Measurements from ENCODE around the gene VASN. TPM values are rescaled to one million over a fixed set of nuclear protein-coding genes. Genes with fewer than 3 reads are reported as not detected.
"Not testable (repeated sequence)": the region's sequence is repeated elsewhere in the genome, so short reads cannot be mapped to it uniquely, and the experiment has no call there.

Gene VASN
- total RNA-seq, 1 experiment from 2014 or later, result 4.6 TPM

- DNase-seq, result no peak
- Histone ChIP-seq H3K4me3 (ENCODE audit: insufficient read depth, low read depth, low read length) (no peak overlapping the region), H3K27me3 (ENCODE audit: control insufficient read depth, insufficient read depth, low read length) (no peaks in the 10 kb centered on the region), H3K36me3 (replicated peaks; ENCODE audit: control insufficient read depth, insufficient read depth, low read length) (no peaks in the 10 kb centered on the region; the same call in none of the 2 replicates)
Measured at GRCh38 chr16:4387781-4388180, 16.1 kb downstream of the VASN start.

GRCh38 chr16:4388271-4389021 lies 16.8 kb downstream of the VASN start:
- Histone ChIP-seq H3K36me3 (replicated peaks; ENCODE audit: control insufficient read depth, insufficient read depth, low read length) (no peaks in the 10 kb centered on the region; the same call in none of the 2 replicates), H3K4me3 (ENCODE audit: insufficient read depth, low read depth, low read length) (no peak overlapping the region), H3K27me3 (ENCODE audit: control insufficient read depth, insufficient read depth, low read length) (no peaks in the 10 kb centered on the region)
- peak; percentile 73 for DNase-seq

- Histone ChIP-seq H3K36me3 (replicated peaks; ENCODE audit: control insufficient read depth, insufficient read depth, low read length) (no peaks in the 10 kb centered on the region; the same call in 1 of the 2 replicates), H3K27me3 (ENCODE audit: control insufficient read depth, insufficient read depth, low read length) (no peaks in the 10 kb centered on the region), H3K4me3 (ENCODE audit: insufficient read depth, low read depth, low read length) (no peak overlapping the region)
- DNase-seq, result peak; percentile 74
Measured at GRCh38 chr16:4389051-4389955, 17.7 kb downstream of the VASN start.

- peak; percentile 90 for DNase-seq
- no peak overlapping the region for H3K4me3 ChIP-seq (ENCODE audit: insufficient read depth, low read depth, low read length)
- peaks cover 1% of the 10 kb centered on the region; the same call in 1 of the 2 replicates for H3K36me3 ChIP-seq (replicated peaks; ENCODE audit: control insufficient read depth, insufficient read depth, low read length)
- no peaks in the 10 kb centered on the region for H3K27me3 ChIP-seq (ENCODE audit: control insufficient read depth, insufficient read depth, low read length)
Measured at GRCh38 chr16:4390266-4391260, 18.9 kb downstream of the VASN start.

GRCh38 chr16:4391631-4392381 lies 20.2 kb downstream of the VASN start:
- Histone ChIP-seq H3K27me3 (ENCODE audit: control insufficient read depth, insufficient read depth, low read length) (no peaks in the 10 kb centered on the region), H3K4me3 (ENCODE audit: insufficient read depth, low read depth, low read length) (no peak overlapping the region), H3K36me3 (replicated peaks; ENCODE audit: control insufficient read depth, insufficient read depth, low read length) (peaks cover 1% of the 10 kb centered on the region; the same call in 1 of the 2 replicates)
- DNase-seq, result peak; percentile 97

GRCh38 chr16:4392382-4393239 lies 21.0 kb downstream of the VASN start:
- peaks cover 1% of the 10 kb centered on the region; the same call in 1 of the 2 replicates for H3K36me3 ChIP-seq (replicated peaks; ENCODE audit: control insufficient read depth, insufficient read depth, low read length)
- H3K27me3 ChIP-seq (ENCODE audit: control insufficient read depth, insufficient read depth, low read length), result no peaks in the 10 kb centered on the region
- DNase-seq, result peak; percentile 96
- no peak overlapping the region for H3K4me3 ChIP-seq (ENCODE audit: insufficient read depth, low read depth, low read length)

- H3K27me3 ChIP-seq (ENCODE audit: control insufficient read depth, insufficient read depth, low read length), result no peaks in the 10 kb centered on the region
- no peak for DNase-seq
- no peak overlapping the region for H3K4me3 ChIP-seq (ENCODE audit: insufficient read depth, low read depth, low read length)
Measured at GRCh38 chr16:4393240-4393600, 21.6 kb downstream of the VASN start.

GRCh38 chr16:4393850-4394249 lies 22.2 kb downstream of the VASN start:
- not testable (repeated sequence) for H3K4me3 ChIP-seq (ENCODE audit: insufficient read depth, low read depth, low read length); DNase-seq; H3K36me3 ChIP-seq (replicated peaks; ENCODE audit: control insufficient read depth, insufficient read depth, low read length); H3K27me3 ChIP-seq (ENCODE audit: control insufficient read depth, insufficient read depth, low read length)

More at GRCh38 chr16:4393240-4393600, 21.6 kb downstream of the VASN start:
- peaks cover 1% of the 10 kb centered on the region; the same call in 1 of the 2 replicates for H3K36me3 ChIP-seq (replicated peaks; ENCODE audit: control insufficient read depth, insufficient read depth, low read length)

- no peak for DNase-seq
- H3K27me3 ChIP-seq (ENCODE audit: control insufficient read depth, insufficient read depth, low read length), result no peaks in the 10 kb centered on the region
- no peak overlapping the region for H3K4me3 ChIP-seq (ENCODE audit: insufficient read depth, low read depth, low read length)
- peaks cover 1% of the 10 kb centered on the region; the same call in 1 of the 2 replicates for H3K36me3 ChIP-seq (replicated peaks; ENCODE audit: control insufficient read depth, insufficient read depth, low read length)
Measured at GRCh38 chr16:4395055-4395726, 23.5 kb downstream of the VASN start.

- Histone ChIP-seq H3K36me3 (replicated peaks; ENCODE audit: control insufficient read depth, insufficient read depth, low read length) (peaks cover 1% of the 10 kb centered on the region), H3K27me3 (ENCODE audit: control insufficient read depth, insufficient read depth, low read length) (no peaks in the 10 kb centered on the region), H3K4me3 (ENCODE audit: insufficient read depth, low read depth, low read length) (no peak overlapping the region)
- no peak for DNase-seq
Measured at GRCh38 chr16:4399001-4399730, 27.5 kb downstream of the VASN start.

- DNase-seq, result no peak
- Histone ChIP-seq H3K27me3 (ENCODE audit: control insufficient read depth, insufficient read depth, low read length) (no peaks in the 10 kb centered on the region), H3K4me3 (ENCODE audit: insufficient read depth, low read depth, low read length) (no peak overlapping the region), H3K36me3 (replicated peaks; ENCODE audit: control insufficient read depth, insufficient read depth, low read length) (no peaks in the 10 kb centered on the region; the same call in none of the 2 replicates)
Measured at GRCh38 chr16:4401094-4401501, 29.4 kb downstream of the VASN start.

GRCh38 chr16:4401510-4401909 lies 29.9 kb downstream of the VASN start:
- no peak for DNase-seq

More at GRCh38 chr16:4401510-4401909, 29.9 kb downstream of the VASN start:
- Histone ChIP-seq H3K4me3 (ENCODE audit: insufficient read depth, low read depth, low read length) (no peak overlapping the region), H3K27me3 (ENCODE audit: control insufficient read depth, insufficient read depth, low read length) (no peaks in the 10 kb centered on the region), H3K36me3 (replicated peaks; ENCODE audit: control insufficient read depth, insufficient read depth, low read length) (no peaks in the 10 kb centered on the region; the same call in none of the 2 replicates)

All from H7 (cell line).